WTC11 (cell line): Measurements from ENCODE around the gene MRPS5. TPM values are rescaled to one million over a fixed set of nuclear protein-coding genes. Genes with fewer than 3 reads are reported as not detected.

ENCODE experiments used
- ATAC-seq: fragments of 200-7000 bp; cut with Tn5 transposase; 2 replicates; pipeline ENCODE4 v1.10.0; 2021; ENCODE audit warnings: mild to moderate bottlenecking, moderate library complexity
- CTCF ChIA-PET: fragments of 300-600 bp; sonication (Branson Sonifier 250); formaldehyde crosslinking; loops from one replicate; lab custom pipeline; 2021; ENCODE audit warnings: antibody characterized with exemption; lab: Charles Lee
- POLR2A ChIA-PET: fragments of 350-600 bp; sonication (Branson Sonifier 250); formaldehyde crosslinking; loops from one replicate; lab custom pipeline; 2021; ENCODE audit warnings: antibody characterized with exemption; lab: Charles Lee
- DNase-seq: peaks from one replicate; pipeline ENCODE4 v3.0.0; 2021; ENCODE audit warnings: low spot score
- H3K27ac Mint-ChIP-seq: 2 replicates; pipeline ENCODE4 v1.8.0; 2021; ENCODE audit warnings: mixed read lengths
- H3K27me3 Mint-ChIP-seq: 2 replicates; pipeline ENCODE4 v1.8.0; 2021; ENCODE audit warnings: low read depth, mild to moderate bottlenecking, moderate library complexity, mixed read lengths
- H3K36me3 Mint-ChIP-seq: 2 replicates; pipeline ENCODE4 v1.8.0; 2021; ENCODE audit warnings: mixed read lengths
- H3K4me1 Mint-ChIP-seq: 2 replicates; pipeline ENCODE4 v1.8.0; 2022; ENCODE audit warnings: mixed read lengths
- H3K4me3 Mint-ChIP-seq: 2 replicates; pipeline ENCODE4 v1.8.0; 2021; ENCODE audit warnings: mild to moderate bottlenecking, moderate library complexity, mixed read lengths
- H3K9me3 Mint-ChIP-seq: 2 replicates; pipeline ENCODE4 v1.8.0; 2021; ENCODE audit warnings: mixed read lengths
- ATF1 ChIP-seq: sonication (generic); formaldehyde crosslinking; IDR thresholded peaks from 2 replicates; pipeline ENCODE4 v1.8.1; 2023; ENCODE audit warnings: mild to moderate bottlenecking, moderate library complexity, missing genetic modification reagents
- CBFB ChIP-seq: sonication (generic); formaldehyde crosslinking; IDR thresholded peaks from 2 replicates; pipeline ENCODE4 v1.8.1; 2022; ENCODE audit warnings: mild to moderate bottlenecking, low read depth, missing genetic modification reagents
- CREM ChIP-seq: sonication (generic); formaldehyde crosslinking; IDR thresholded peaks from 2 replicates; pipeline ENCODE4 v1.8.1; 2022; ENCODE audit warnings: mild to moderate bottlenecking, missing genetic modification reagents, moderate library complexity
- ETV6 ChIP-seq: sonication (generic); formaldehyde crosslinking; IDR thresholded peaks from 2 replicates; pipeline ENCODE4 v1.8.1; 2022; ENCODE audit warnings: mild to moderate bottlenecking, missing genetic modification reagents
- FOXP4 ChIP-seq: sonication (generic); formaldehyde crosslinking; IDR thresholded peaks from 2 replicates; pipeline ENCODE4 v1.8.0; 2022; ENCODE audit warnings: mild to moderate bottlenecking, missing genetic modification reagents
- GABPB1 ChIP-seq: sonication (generic); formaldehyde crosslinking; IDR thresholded peaks from 2 replicates; pipeline ENCODE4 v1.8.1; 2023; ENCODE audit warnings: mild to moderate bottlenecking, missing genetic modification reagents
- GRHL2 ChIP-seq: fragments of 250-450 bp; sonication (Bioruptor Pico); IDR thresholded peaks from 2 replicates; pipeline ENCODE4 v1.8.0; 2022; ENCODE audit warnings: mild to moderate bottlenecking, moderate library complexity; ENCODE audit not compliant: insufficient replicate concordance, severe bottlenecking
- JUN ChIP-seq: sonication (generic); formaldehyde crosslinking; IDR thresholded peaks from 2 replicates; pipeline ENCODE4 v1.8.0; 2023; ENCODE audit warnings: mild to moderate bottlenecking, missing genetic modification reagents
- MYBL2 ChIP-seq: sonication (generic); formaldehyde crosslinking; IDR thresholded peaks from 2 replicates; pipeline ENCODE4 v1.8.1; 2023; ENCODE audit warnings: mild to moderate bottlenecking, moderate library complexity, missing genetic modification reagents
- NFE2L1 ChIP-seq: sonication (generic); formaldehyde crosslinking; IDR thresholded peaks from 2 replicates; pipeline ENCODE4 v1.8.1; 2023; ENCODE audit warnings: missing genetic modification reagents
- OVOL2 ChIP-seq: fragments of 250-450 bp; sonication (Bioruptor Pico); IDR thresholded peaks from 2 replicates; pipeline ENCODE4 v1.9.0; 2021; ENCODE audit warnings: mild to moderate bottlenecking, borderline replicate concordance
- SP1 ChIP-seq: sonication (generic); formaldehyde crosslinking; conservative IDR thresholded peaks from 2 replicates; pipeline ENCODE4 v1.8.1; 2022; ENCODE audit warnings: missing genetic modification reagents
- USF2 ChIP-seq: sonication (generic); formaldehyde crosslinking; IDR thresholded peaks from 2 replicates; pipeline ENCODE4 v1.8.1; 2023; ENCODE audit warnings: mild to moderate bottlenecking, missing genetic modification reagents, moderate library complexity
- ZMAT4 ChIP-seq: fragments of 250-450 bp; sonication (Bioruptor Pico); IDR thresholded peaks from 2 replicates; pipeline ENCODE4 v1.9.0; 2021; ENCODE audit warnings: mild to moderate bottlenecking
- ZNF425 ChIP-seq: fragments of 250-450 bp; sonication (Bioruptor Pico); conservative IDR thresholded peaks from 2 replicates; pipeline ENCODE4 v1.9.0; 2021; ENCODE audit warnings: mild to moderate bottlenecking
- ZNF512 ChIP-seq: sonication (generic); formaldehyde crosslinking; IDR thresholded peaks from 2 replicates; pipeline ENCODE4 v1.8.1; 2022; ENCODE audit warnings: missing genetic modification reagents, borderline replicate concordance
- total RNA-seq: library from RNA; stranded (reverse); gene quantifications from 3 replicates; pipeline ENCODE4 v1.2.3, GENCODE V29; 2021
- TF ChIP-seq, protein P1 (sequence below): sonication (generic); formaldehyde crosslinking; IDR thresholded peaks from 2 replicates; pipeline ENCODE4 v1.8.1; 2022; ENCODE audit warnings: mild to moderate bottlenecking, missing genetic modification reagents, moderate library complexity, borderline replicate concordance
- TF ChIP-seq, protein P2 (sequence below): sonication (generic); formaldehyde crosslinking; IDR thresholded peaks from 2 replicates; pipeline ENCODE4 v1.8.1; 2023; ENCODE audit warnings: mild to moderate bottlenecking, moderate library complexity, missing genetic modification reagents
- TF ChIP-seq, protein P3 (sequence below): sonication (generic); formaldehyde crosslinking; conservative IDR thresholded peaks from 2 replicates; pipeline ENCODE4 v1.8.1; 2022; ENCODE audit warnings: mild to moderate bottlenecking, missing genetic modification reagents

MRPS5 gene
- total RNA-seq, 1 experiment from 2014 or later: 70.3 TPM

DNA sequence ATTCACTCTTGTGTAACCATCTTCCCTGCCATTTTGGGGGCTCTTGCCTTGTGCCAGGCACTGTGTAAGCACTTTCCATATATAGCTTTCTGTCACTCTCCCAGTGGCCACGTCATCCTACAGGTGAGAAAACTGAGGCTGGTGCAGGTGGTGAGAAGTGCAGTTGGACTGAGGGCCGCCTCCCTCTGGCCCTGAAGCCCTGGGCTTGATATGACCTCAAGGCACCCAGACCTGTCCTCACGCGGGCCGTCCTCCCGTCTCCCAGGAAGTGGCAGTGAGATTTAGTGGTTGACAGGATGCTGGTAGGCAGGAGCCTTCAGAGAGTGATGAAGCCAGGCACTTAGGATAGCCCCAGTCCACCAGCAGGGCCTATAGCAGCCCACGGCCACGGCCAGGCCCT lies 65.6 kb downstream of the MRPS5 start:
- POLR2A ChIA-PET: no interaction called here
- CTCF ChIA-PET: interaction anchor here (0.7 to 3.0 kb wide), 4 partner anchors 21 to 70 kb away, joined by 3 to 12 read pairs (median 4); no protein-coding TSS in a partner anchor
- H3K4me1 Mint-ChIP-seq: peaks cover 5% of the 10 kb centered on the region

DNA sequence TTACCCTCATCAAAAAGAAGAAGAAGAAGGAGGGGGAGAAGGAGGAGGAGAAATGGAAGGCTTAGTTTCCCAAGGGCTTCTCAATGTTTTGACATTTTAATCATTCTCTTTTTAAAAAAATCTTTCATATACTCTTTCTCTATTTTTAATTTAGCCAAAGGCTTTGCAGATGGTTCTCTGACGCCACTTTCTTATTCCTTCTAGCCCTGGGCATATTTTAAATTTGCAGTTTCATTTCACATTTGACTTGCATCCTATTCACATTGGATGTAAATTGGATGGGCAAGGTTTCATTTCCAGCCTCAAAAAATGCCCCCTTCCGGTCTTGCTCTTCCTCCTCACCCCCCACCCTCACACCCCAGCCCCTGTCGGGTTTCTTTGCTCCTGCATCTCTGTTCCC lies 66.3 kb downstream of the MRPS5 start:
- H3K27me3 Mint-ChIP-seq: peaks cover 4% of the 10 kb centered on the region
- no peak for ATAC-seq
- TF ChIP-seq, protein P1, sequence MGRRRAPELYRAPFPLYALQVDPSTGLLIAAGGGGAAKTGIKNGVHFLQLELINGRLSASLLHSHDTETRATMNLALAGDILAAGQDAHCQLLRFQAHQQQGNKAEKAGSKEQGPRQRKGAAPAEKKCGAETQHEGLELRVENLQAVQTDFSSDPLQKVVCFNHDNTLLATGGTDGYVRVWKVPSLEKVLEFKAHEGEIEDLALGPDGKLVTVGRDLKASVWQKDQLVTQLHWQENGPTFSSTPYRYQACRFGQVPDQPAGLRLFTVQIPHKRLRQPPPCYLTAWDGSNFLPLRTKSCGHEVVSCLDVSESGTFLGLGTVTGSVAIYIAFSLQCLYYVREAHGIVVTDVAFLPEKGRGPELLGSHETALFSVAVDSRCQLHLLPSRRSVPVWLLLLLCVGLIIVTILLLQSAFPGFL (CRISPR knock-in tag): no peak
- TF ChIP-seq ZNF512 (CRISPR knock-in tag) (no peak), MYBL2 (CRISPR knock-in tag) (no peak)
- TF ChIP-seq, all 79 proteins: peak for 0
- no peak overlapping the region for H3K4me3 Mint-ChIP-seq
- H3K36me3 Mint-ChIP-seq: no peaks in the 10 kb centered on the region
- no peak overlapping the region for H3K27ac Mint-ChIP-seq
- DNase-seq: no peak
- CTCF ChIA-PET: interaction anchor here (3.3 to 4.5 kb wide), 4 partner anchors 15 to 98 kb away, joined by 19 to 156 read pairs (median 29); partner anchors contain the start of gene MAL
- peaks cover 5% of the 10 kb centered on the region for H3K4me1 Mint-ChIP-seq
- POLR2A ChIA-PET: no interaction called here
- no peaks in the 10 kb centered on the region for H3K9me3 Mint-ChIP-seq

More for the DNA sequence above, 65.6 kb downstream of the MRPS5 start:
- Mint-ChIP-seq H3K27me3 (peaks cover under 1% of the 10 kb centered on the region; the same call in 1 of the 2 replicates), H3K36me3 (no peaks in the 10 kb centered on the region), H3K9me3 (no peaks in the 10 kb centered on the region), H3K27ac (no peak overlapping the region), H3K4me3 (no peak overlapping the region)
- TF ChIP-seq, protein P2, sequence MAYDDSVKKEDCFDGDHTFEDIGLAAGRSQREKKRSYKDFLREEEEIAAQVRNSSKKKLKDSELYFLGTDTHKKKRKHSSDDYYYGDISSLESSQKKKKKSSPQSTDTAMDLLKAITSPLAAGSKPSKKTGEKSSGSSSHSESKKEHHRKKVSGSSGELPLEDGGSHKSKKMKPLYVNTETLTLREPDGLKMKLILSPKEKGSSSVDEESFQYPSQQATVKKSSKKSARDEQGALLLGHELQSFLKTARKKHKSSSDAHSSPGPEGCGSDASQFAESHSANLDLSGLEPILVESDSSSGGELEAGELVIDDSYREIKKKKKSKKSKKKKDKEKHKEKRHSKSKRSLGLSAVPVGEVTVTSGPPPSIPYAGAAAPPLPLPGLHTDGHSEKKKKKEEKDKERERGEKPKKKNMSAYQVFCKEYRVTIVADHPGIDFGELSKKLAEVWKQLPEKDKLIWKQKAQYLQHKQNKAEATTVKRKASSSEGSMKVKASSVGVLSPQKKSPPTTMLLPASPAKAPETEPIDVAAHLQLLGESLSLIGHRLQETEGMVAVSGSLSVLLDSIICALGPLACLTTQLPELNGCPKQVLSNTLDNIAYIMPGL (CRISPR knock-in tag): no peak
- TF ChIP-seq FOXP4 (CRISPR knock-in tag) (no peak), GRHL2 (CRISPR knock-in tag) (no peak), SP1 (CRISPR knock-in tag) (no peak), GABPB1 (CRISPR knock-in tag) (no peak), CBFB (no peak), ATF1 (no peak), ZMAT4 (CRISPR knock-in tag) (no peak), MYBL2 (CRISPR knock-in tag) (no peak), ETV6 (CRISPR knock-in tag) (no peak), USF2 (CRISPR knock-in tag) (no peak), JUN (CRISPR knock-in tag) (no peak), NFE2L1 (CRISPR knock-in tag) (no peak), CREM (CRISPR knock-in tag) (no peak), ZNF425 (CRISPR knock-in tag) (no peak), OVOL2 (CRISPR knock-in tag) (no peak)
- TF ChIP-seq, protein P3, sequence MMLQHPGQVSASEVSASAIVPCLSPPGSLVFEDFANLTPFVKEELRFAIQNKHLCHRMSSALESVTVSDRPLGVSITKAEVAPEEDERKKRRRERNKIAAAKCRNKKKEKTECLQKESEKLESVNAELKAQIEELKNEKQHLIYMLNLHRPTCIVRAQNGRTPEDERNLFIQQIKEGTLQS: no peak
- DNase-seq (no peak), ATAC-seq (no peak)
